Right lobe of liver (tissue), 6 donors: ENCODE results near the gene TSR2. TPM values are rescaled to one million over a fixed set of nuclear protein-coding genes. Genes with fewer than 3 reads are reported as not detected.

Experiments used
- ATAC-seq, 4 donors: fragments of 200-7000 bp; cut with Tn5 transposase; one replicate each; pipeline ENCODE4 v1.9.1; 2020; ENCODE audit warnings: mild to moderate bottlenecking in 4 of 4, moderate library complexity in 4 of 4
- DNase-seq, 3 donors: peaks; one replicate each; pipeline ENCODE4 v3.0.0-alpha.2; 2020
- H3K27ac ChIP-seq, 3 donors: fragments of 200-600 bp; one replicate each; pipeline ENCODE4 v1.8.0; 2022
- H3K27me3 ChIP-seq, 2 donors: fragments of 200-600 bp; one replicate each; pipeline ENCODE4 v1.8.0; 2022
- H3K36me3 ChIP-seq, 4 donors: fragments of 200-600 bp; sonication (generic) in 1 of 4; one replicate each; pipeline versions ENCODE4 v1.5.1 to v1.8.0; 2017 to 2022; ENCODE audit warnings: control low read depth in 1 of 4
- H3K4me1 ChIP-seq, 4 donors: fragments of 200-600 bp; sonication (generic) in 1 of 4; one replicate each; pipeline versions ENCODE4 v1.5.1 to v1.8.0; 2017 to 2022; ENCODE audit warnings: control low read depth in 1 of 4
- H3K4me3 ChIP-seq, 3 donors: fragments of 200-600 bp; one replicate each; pipeline ENCODE4 v1.8.0; 2022
- H3K9me3 ChIP-seq, 4 donors: fragments of 200-600 bp; sonication (generic) in 1 of 4; one replicate each; pipeline versions ENCODE4 v1.5.1 to v1.8.0; 2017 to 2022; ENCODE audit warnings: control low read depth in 1 of 4
- POLR2A ChIP-seq: fragments of 450-650 bp; IDR thresholded peaks from one replicate; pipeline ENCODE4 v1.6.1; 2017; ENCODE audit warnings: antibody characterized with exemption, mild to moderate bottlenecking
- WGBS: methylation state at CpG from one replicate; pipeline ENCODE4 v1.1.6; 2018; ENCODE audit warnings: low coverage, low lambda C conversion rate; ENCODE audit not compliant: insufficient coverage; ENCODE audit errors: missing lambda C conversion rate; 5-methylcytosine and 5-hydroxymethylcytosine counted together
- intact Hi-C, 2 donors: fragments of 100-400 bp; cut with DNase I; formaldehyde crosslinking; loops; one replicate each; pipeline versions ENCODE4 v1.11.2 to v1.14.1; 2022
- total RNA-seq, 6 experiments: library from RNA; depleted of rRNA in 2 of 6; stranded (reverse); fragments of >200 nt in 2 of 6; fragmentation: NEBNext Ultra II Directional in 3 of 6; extraction: Animal tissue kit (Norgen Biotek cat#: 25700) in 3 of 6; gene quantifications; one replicate each; pipeline versions ENCODE4 v1.1.0 to v1.2.4, GENCODE V29; 2016 to 2023
- TF ChIP-seq, protein P1 (sequence below), 4 donors: fragments of 200-600 bp in 3 of 4; fragments of 450-650 bp in 1 of 4; IDR thresholded peaks; one replicate each; pipeline versions ENCODE4 v1.5.1 to v1.8.0; 2016 to 2022; ENCODE audit warnings: antibody characterized with exemption in 4 of 4, mild to moderate bottlenecking in 2 of 4
- donor health status: DM: no; HTN: yes; CAD: no.
- donor health status: DM: no; HTN: no; CAD: no.
- donor health status: DM: no; HTN: no; CAD: no.
- donor health status: DM: no; HTN: yes; CAD: no.
- donor health status: DM: no; HTN: yes; CAD: no.

Gene TSR2
- total RNA-seq, 6 experiments from 2014 or later = 10.6 to 19.9 (median 15.7) TPM

- intact Hi-C loops = no loop called here
- Histone ChIP-seq H3K27me3 (no peaks in the 10 kb centered on the region), H3K4me3 (no peak overlapping the region), H3K27ac (no peak overlapping the region), H3K36me3 (no peaks in the 10 kb centered on the region), H3K9me3 (no peaks in the 10 kb centered on the region), H3K4me1 (no peaks in the 10 kb centered on the region)
- TF ChIP-seq, protein P1, sequence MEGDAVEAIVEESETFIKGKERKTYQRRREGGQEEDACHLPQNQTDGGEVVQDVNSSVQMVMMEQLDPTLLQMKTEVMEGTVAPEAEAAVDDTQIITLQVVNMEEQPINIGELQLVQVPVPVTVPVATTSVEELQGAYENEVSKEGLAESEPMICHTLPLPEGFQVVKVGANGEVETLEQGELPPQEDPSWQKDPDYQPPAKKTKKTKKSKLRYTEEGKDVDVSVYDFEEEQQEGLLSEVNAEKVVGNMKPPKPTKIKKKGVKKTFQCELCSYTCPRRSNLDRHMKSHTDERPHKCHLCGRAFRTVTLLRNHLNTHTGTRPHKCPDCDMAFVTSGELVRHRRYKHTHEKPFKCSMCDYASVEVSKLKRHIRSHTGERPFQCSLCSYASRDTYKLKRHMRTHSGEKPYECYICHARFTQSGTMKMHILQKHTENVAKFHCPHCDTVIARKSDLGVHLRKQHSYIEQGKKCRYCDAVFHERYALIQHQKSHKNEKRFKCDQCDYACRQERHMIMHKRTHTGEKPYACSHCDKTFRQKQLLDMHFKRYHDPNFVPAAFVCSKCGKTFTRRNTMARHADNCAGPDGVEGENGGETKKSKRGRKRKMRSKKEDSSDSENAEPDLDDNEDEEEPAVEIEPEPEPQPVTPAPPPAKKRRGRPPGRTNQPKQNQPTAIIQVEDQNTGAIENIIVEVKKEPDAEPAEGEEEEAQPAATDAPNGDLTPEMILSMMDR (IDR thresholded peaks at IDR 0.05) = no peak
- TF ChIP-seq POLR2A = no peak
- WGBS = 81% methylated on average over 5 of the region's 6 CpGs
- no peak for ATAC-seq
- DNase-seq = no peak
Observed at GRCh38 chrX:54492340-54492739, 52.1 kb downstream of the TSR2 start.

GRCh38 chrX:54494166-54494988 is 54.2 kb downstream of the TSR2 start:
- no peaks in the 10 kb centered on the region for H3K9me3 ChIP-seq
- H3K4me3 ChIP-seq = peak overlapping the region in 2 of 3 donors; percentile 44 to 54
- no peaks in the 10 kb centered on the region for H3K4me1 ChIP-seq
- intact Hi-C loops = no loop called here
- TF ChIP-seq POLR2A = no peak
- TF ChIP-seq, protein P1 (IDR thresholded peaks at IDR 0.05) = no peak
- ATAC-seq = no peak
- no peaks in the 10 kb centered on the region for H3K36me3 ChIP-seq
- WGBS = 48% methylated on average over 10 of the region's 10 CpGs
- H3K27me3 ChIP-seq = no peaks in the 10 kb centered on the region
- H3K27ac ChIP-seq = no peak overlapping the region
- no peak for DNase-seq

Other genes with a start within 250 kb of the TSR2 start
- gene WNK3, start 82.4 kb upstream of the TSR2 start, total RNA-seq = 10 to 100 TPM in 3 of 6 experiments, 1 to 10 TPM in 3; 3.9 to 16.0 (median 9.6) TPM
- 1 to 10 TPM in 1 of 6 experiments, under 1 TPM in 5; 0.51 to 1.4 (median 0.77) TPM for gene FGD1, start 55.8 kb downstream of the TSR2 start, total RNA-seq
- gene GNL3L, start 89.8 kb downstream of the TSR2 start, total RNA-seq = 10 to 100 TPM in 4 of 6 experiments, 1 to 10 TPM in 2; 7.8 to 14.0 (median 11.9) TPM